Activated CD8-positive, alpha-beta memory T cell treated with anti-CD3 and anti-CD28 coated beads, Interleukin-2, amount 50 U/mL, for 48 hours (primary cell): ENCODE measurements around the gene PRSS27.
"Not testable (repeated sequence)": the region's sequence is repeated elsewhere in the genome, so short reads cannot be mapped to it uniquely, and the experiment has no call there.

Experiments used
- DNase-seq: peaks from one replicate; pipeline ENCODE4 v3.0.0-alpha.2; 2020

Gene PRSS27

DNA sequence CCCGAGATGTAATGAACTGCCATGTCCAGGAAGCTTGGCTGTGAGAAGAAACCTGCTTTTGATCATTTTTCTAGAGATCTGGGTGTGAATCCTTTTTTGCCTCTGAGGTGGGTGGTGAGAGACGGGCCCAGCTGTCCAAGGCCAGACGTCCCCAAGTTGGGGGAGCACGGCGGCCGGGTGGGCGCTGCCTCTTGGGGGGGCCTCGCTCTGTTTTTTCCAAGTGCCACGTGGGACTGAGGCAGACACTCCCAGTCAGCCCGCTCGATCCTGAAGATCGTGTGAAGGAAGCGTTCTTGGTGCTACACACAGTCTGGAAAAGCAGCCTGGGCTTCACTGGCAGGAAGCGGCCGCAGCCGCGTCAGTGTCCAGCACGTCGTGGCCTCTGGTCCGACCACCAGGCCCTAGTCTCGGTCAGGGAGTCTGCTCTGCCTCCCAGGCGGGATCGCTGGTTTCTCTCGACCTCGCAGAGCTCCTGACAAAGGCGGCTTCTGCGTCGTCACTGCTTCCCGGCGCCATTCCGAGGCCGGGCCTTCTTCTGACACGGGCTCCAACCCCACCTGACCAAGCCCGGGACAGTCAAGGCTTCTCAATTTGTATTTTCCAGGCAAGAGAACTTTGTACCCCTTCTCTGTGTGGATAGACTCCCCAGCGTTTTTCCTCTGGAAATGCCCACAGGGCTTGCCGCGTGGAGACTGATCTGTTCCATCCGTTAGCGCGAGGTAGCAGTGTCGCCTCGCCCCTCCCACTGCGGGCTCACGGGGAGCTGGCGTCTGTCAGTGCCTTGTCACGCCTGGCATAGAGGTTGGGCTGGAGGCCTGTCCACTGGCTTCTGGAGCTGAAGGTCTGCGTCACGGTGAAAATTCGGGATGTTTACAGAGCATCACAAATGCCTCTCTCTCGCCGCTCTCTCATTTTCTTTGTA lies 12.4 kb downstream of the PRSS27 start:
- DNase-seq, result no peak

DNA sequence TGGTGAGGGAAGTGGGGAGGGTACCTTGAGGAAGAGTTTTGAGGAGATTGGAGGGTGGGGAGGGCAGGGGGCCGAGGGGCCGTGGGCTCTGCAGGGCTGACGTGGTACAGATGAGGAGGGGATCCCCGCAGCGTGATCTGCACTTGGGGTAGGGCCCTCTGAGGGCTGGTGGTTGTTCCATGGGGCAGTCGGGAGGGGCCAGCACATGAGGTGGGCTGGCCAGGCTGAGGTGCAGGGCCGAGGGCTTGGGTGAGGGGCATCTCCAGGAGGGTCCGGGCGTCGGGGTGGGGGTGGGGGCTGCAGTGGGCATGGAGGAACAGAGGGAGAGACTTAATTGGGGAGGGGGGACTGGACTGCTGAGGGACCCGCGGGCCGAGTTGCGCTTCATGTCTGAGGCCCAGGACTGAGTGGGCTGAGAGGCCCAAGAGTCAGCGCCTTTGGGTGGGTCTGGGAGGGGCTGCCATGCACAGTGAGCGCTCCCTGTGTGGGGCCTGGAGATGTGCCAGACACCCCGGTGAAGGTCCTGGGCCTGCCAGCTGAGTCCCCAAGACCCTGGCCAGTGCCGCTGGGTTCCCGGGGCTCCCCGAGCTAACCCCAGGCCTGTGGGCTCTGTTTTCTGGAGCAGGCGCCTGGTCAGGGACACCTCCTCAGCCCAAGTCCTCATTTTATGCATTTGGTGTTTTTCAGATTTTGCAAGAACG lies 13.3 kb downstream of the PRSS27 start:
- no peak for DNase-seq

DNA sequence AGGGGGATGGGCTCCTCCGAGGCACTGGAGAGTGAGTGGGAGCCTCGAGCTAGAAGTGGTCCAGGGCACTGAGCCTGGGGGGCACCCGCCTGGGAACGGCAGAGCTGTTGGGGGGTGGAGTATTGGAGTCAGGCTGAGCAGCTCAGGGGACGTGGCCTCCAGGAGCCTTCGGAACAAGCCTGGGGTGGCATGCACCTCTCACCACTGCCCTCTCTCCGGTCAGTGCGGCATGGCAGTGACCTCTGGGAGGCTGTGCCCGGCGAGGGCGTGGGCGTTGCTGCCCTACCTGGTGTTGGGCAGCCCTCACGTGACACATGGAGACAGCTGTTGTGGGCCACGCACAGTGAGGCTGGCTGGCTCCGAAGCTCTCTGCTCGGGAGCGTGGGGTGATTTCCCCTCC lies 13.9 kb downstream of the PRSS27 start:
- no peak for DNase-seq

DNA sequence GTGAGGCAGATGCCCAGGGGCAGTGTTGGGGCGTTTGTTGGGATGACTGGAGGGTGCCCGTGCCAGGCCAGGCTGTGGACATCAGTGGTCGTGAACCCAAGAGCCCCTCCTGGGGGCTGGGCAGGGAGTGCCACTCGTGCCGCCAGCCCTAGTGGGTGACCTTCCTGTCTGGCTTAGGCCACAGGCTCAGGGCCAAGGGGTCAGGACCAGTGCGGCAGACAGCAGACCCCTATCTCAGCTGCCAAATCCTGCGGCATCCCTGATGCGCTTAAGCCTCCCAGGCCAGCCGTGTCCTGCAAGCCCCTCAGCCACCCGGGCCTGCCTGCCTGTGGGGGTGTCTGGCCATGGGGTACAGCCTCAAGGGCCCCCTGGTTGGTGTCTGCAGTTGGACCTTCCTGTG lies 14.7 kb downstream of the PRSS27 start:
- no peak for DNase-seq

DNA sequence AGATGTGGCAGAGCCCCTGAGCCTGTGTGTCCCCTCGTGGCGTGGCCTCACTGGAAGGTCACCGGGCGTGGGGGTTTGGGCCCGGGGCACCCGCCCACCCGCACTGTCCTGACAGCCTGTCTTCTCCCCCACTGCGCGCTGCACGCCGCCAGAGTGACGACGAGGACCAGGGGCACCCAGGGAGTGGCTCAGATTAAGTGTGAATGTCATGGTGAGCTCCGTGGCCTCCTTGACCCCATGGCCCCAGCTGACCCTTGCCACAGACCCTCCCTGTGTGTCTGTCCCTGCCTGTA lies 15.1 kb downstream of the PRSS27 start:
- no peak for DNase-seq

DNA sequence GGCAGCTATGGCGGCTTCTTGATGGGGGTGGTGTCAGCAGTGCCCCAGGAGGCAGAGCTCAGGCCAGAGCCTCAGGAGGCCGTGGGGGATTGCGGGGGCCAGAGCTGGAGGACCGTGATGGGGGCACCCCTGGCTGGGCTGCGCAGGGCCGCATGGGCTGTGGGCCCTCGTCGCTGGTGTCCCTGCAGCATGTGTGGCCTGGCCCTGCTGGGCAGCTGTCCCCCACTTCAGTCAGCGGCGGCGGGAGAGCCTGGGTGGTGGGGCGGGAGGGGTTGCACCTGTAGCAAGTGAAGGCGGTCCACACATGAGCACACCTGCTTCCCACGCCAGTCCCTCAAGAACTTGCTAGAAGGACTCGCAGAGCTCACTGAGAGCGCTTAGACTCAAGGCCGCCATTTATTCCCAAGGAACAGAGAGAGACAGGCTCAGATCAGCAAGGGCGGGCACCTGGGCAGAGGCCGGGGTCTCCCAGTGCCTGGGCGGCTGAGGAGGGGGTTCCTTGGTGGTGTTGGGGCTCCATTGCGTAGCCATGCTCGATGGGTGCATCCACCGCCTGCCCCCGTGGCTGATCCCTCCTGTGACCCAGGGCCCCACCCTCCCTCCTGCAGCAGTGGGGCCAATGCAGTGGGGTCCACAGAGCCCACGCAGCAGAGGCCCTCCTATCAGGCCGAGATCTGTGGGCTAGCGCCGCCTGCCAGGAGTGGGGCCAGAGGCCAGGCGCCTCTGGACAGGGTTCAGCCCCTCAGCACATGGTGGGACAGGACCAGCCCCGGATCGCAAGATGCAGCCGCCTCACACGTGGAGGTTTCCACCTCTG lies 15.7 kb downstream of the PRSS27 start:
- DNase-seq, result no peak

DNA sequence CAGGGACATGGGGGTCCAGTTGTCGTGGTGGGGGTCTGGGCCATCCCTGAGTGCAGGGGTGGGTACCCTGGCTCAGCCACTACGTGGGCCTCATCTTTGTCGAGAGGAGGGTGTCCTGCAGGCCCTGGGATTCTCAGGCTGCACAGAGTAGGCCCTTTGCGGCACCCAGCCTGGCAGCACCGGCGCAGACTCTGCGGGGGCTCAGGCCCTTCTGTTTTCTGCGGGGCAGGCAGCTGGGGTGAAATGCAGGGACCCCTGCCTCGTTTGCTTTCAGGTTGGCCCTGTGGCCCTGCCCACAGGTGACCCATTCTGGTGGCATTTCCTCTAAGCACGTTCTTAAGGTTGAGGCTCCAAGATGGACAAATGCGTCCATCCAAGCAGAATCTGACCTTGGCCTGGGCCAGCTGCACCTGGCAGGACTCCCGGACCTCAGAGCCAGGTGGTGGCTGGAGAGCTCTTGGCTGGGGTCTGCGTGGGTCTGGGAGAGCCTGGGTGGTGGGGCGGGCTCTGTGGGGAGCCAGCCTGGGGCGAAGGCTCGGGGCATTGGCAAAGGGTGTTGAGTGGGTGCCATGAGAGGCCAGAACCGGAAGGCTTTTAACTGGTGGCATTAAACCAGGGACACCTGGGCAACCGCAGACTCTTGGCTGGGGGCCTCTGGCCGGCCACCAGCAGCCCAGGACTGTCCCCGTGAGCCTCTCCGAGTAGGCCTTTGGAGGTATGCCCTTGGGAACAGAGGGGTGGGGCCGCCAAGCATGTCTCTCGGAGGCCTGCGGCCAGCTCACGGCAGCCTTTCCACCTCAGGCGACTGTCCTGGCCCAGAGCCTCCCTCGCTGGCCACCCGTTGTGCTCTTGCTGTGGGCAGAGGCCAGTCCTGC lies 16.9 kb downstream of the PRSS27 start:
- no peak for DNase-seq

DNA sequence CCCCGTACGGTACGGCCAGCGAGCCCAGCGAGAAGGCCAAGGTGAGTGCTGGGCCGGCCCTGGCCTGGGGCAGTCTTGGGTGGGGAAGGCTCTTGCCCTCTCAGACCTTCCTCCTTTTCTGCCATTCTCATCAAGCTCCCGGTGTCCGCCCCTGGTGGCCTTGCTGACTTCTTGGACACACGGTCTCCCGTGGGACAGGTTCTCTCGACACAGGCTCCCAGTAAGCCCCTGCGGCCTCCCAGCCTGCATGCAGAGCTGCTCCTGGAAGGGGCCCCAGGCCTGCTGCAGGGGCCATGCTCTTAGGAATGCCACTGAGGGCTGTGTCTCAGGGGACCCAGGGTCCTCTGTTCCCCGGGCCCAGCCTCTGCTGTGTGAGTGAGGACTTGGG lies 17.6 kb downstream of the PRSS27 start:
- DNase-seq, result no peak

DNA sequence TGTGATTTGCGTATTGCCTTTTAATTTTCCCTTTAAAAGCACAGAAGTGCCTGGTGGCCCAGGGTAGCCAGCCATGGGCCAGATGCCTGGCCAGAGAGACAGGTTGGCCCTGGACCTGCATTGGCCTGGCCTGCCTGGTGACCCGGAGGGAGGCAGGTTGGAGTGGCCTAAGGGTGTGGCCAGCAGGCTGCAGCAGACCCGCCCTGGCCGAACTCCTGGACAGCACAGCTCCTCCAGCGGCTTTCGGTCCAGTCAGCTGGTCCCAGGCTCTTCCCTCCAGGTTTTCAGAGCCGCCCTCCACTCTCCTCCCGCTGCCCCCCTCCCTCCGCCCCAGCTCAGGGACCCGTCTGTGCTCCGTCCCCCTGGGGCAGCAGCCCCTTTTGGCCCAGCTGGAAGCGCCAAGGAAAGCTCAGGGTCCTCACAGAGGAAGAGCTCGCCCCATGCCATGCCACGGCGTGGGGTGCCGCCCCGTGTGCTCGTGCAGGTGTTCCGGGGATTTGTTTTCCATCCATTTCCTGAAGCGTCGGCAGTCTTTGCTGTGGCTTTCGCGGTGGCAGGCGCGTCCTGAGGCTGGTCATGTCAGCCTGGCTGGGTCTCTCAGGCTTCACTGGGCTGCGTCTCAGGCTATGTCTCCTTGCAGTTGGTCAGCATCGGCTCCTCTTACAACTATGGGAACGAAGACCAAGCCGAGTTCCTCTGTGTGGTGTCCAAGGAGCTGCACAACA lies 18.1 kb downstream of the PRSS27 start:
- DNase-seq, result no peak

DNA sequence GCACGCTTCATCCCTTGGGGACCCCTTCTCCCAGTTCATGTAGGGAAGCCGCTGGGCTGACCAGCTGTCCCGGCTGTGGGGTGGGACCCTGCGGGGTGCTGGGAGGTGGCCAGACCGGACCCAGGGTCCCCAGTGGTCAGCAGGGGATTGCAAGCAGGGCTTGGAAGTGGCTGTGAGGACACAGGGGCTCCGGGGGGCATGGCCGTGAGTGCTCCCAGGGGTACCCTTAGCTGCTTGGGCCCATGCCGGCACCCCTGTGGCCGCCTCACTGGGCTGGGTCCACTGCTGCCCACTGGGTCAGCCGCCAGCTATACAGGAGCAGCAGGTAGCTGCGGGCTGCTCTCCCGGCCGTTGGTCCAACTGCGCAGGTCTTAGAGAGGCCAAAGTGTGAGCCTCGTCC lies 18.8 kb downstream of the PRSS27 start:
- no peak for DNase-seq

DNA sequence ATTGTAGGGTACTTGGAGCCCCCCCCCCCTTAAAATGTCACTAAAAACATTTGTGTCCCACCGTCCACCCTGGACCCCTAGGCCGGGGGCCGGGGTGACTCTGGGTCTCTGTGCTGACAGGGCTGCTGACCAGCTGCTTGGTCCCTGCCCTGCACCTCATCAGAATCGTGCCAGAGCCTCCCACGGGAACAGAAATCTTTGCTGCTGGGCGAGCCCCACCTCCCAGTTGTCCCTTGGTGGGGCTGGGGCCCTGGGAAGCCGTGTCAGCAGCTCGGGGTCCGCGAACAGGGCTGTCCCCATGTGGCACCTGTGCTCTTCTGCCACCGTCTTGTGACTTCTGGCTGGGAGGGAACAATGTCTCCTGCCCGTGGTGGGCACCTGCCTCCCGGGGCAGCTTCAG lies 19.2 kb downstream of the PRSS27 start:
- no peak for DNase-seq

DNA sequence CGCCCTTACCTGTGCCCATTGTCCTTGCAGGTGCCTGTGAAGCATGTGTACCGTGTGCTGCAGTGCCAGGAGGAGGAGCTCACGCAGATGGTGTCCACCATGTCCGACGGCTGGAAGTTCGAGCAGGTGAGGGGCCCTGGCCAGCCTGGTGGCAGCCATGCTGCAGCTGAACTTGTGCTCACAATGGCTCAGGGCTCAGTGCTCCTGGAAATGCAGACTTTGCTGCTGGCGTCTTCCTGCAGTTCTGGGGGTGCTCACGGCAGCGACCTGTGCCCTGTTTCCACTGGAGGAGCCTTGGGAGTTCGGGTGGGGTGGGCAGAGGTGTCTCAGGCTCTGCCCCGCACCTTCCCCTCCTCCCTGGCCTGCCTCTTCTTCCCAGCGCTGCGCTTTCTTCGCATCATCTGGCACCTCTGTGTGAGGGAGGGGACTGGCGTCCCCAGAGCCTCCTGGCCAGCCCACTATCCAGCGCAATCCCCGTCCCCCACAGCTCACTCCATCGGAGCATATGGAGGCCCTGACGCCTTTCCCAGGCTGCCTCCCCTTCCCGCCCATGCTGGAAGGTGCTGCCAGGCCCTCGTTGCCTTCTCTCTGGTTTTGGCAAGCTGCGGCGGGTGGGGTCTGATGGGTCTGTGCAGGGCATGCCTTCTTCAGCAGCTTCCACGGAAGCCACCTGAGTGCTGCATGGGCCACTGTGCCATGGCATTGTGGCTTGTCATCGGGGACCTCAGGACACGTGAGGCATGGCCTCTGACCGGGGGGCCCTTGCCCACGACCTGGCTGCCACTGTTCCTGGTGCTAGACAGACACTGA lies 20.0 kb downstream of the PRSS27 start:
- no peak for DNase-seq

DNA sequence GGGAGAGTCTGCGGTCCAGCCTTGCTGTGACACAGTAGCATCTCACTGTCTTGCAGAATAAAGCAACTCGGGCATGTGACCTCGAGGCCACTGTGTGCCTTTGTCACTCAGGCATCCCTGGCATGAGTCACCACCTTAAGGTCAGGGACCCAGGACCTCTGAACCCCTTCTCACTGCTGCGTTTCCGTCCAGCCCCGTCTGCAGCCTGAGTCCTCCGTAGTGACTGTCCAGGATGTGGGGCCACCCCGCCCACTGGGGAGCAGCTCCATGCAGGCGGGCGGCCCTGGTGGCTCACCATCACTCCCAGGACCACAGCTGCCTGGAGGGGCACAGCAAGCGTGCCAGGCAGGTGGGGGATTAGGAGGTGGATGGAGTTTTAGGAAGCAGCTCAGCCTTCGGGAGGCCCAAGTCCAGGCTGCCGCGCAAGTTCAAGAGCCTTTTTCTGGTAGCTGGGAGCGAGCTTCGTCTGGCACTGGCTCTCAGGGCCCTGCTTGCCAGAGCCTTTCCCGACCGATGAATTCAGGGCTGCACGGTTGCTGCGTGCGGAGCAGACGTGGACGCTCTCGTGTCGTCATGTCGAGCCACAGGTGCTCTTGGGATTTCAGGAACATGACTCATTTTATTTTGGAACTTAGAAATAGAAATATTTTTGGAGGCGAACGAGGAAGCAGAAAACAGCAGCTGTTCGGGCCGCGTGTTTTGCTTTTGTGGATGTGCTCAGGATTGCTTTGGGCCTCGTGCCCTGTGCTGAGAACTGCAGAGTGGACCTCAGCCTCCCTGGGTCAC lies 20.9 kb downstream of the PRSS27 start:
- DNase-seq, result no peak

DNA sequence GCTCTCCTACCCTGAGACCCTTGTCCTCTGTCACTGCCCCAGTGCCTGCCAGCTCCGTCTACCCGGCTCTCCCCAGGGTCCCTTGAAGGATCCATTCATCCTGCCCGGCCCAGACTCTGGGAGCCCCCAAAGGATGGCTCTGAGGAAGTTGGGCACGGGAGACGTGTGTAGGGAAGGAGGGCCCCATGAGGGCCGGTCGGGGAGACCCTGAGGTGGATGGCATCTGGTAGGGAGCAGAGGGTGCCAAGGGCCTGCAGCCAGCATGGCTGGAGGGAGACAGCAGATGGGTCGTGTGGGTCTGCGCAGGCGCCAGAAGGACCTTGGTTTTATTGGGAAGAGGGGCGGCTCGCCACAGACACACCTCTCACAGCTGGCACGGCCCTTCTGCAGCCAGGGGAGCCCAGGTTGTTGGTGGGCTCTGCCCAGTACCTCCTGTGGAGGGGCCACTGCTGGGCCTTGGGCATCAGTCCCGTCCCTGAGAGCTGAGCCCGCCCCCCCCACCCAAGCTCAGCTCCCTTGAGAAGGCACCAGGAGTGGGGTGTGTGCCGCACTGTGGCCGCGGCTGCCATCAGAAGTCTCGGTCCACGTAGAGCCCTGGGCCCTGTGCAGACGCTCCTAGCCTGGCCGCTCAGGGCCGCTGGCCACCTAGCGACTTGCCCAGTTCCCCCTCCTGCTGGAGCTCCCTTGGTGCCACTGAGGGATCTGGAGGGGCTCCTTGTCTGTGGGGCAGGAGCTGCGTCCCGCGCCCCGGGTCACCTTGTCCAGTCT lies 21.7 kb downstream of the PRSS27 start:
- no peak for DNase-seq

DNA sequence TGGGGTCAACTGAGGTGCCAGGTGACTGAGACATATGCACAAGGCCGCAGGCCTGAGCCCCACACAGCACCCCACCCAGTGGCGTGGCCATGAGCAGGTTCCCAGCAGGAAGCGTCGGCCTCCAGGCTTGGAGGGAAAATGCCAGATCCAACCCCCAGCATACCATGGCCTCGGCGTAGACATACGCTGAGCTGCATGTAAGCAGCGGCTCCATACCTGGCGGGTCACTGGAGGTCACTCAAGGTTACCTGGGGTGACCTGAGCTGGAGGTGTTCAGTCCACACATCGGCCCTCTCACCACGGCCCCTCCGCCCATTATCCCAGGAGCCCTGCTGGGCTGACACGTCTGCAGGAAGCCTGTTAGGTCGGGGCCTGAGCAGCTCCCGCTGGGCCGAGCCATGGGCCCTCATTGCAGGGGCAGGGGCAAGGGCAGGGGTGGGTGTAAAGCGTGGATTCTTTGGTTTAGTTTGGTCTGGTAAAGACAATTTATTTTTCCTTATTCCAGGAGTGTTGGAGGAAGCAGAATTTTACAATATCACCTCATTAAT lies 22.5 kb downstream of the PRSS27 start:
- DNase-seq, result no peak

DNA sequence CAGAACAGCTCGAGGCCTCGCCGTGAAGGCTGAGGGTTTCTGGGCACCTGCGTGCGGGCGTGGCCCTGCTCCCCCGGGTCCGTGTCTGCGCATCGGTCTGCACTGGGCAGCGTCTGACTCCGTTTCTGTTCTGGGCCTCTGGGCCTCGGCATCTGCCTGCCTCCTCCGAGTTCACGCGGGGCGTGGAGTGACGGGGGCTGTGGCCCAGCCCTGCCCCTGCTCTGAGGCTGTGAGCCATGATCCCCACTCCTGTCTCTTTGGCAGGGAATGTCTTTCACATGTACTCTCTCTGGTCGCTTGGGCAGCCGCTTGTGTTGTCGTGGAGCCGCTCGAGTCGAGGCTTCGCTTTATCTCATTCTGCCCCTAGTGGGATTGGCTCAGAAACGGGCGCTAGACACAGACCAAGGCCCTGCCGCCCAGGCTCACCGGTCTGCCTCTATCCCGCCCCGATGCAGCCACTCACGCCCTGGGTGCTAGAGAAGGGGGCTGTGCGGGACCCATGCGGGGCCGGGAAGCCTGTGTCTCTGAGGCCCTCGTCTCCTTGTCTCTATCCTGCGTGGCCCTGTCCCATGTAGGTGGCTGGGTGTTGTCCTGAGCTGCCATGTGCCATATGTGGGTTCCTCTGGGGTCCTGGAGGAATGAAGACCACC lies 23.3 kb downstream of the PRSS27 start:
- DNase-seq, result not testable (repeated sequence)

DNA sequence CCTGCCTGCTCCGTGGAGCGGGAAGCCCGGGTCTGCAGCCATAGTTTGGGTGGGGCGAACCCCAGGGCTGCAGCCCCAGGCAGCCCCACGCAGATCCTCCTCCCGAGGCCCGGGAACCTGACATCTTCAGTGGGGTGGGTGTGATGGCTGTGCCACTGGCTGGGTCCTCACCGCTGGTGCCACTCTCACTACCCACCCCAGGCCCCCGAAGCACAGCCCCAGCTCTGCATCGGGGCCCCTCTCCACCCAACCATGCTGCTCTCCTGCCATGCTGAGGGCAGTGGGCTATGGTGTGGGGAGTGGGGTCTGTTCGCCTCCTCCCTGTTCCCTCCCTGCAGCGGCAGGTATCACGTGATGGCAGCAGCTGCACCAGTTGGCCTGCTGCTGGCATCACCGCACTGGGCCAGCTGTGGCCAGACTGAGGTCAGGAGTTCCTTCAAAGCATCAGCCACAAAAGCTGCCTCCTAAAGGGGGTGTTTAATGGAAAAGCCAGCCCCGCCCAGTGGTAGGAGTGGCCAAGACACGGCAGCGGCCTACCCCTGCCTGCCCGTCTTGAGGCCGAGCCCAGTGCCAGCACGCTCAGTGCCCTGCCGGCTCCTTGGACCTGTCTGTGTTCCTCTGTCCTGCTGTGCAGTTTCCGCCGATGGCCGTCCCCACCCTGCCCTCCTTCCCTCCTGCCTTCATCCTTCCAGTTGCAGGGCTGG lies 26.9 kb downstream of the PRSS27 start:
- DNase-seq, result no peak
